H1 (cell line): ENCODE measurements around the gene RGS6. TPM values are rescaled to one million over a fixed set of nuclear protein-coding genes. Genes with fewer than 3 reads are reported as not detected.

Experiments
- GABPA ChIP-seq: IDR thresholded peaks from 2 replicates; pipeline ENCODE4 v1.6.1; 2011; ENCODE audit warnings: mild to moderate bottlenecking, low read length, moderate library complexity, borderline replicate concordance; ENCODE audit not compliant: insufficient read depth
- POU5F1 ChIP-seq: IDR thresholded peaks from 2 replicates; pipeline ENCODE4 v1.6.1; 2011; ENCODE audit warnings: low read depth, mild to moderate bottlenecking, low read length, moderate library complexity
- polyA plus RNA-seq, 7 experiments: library from polyadenylated mRNA; depleted of rRNA in 3 of 7; stranded (reverse) in 5 of 7; unstranded in 2 of 7; fragments of >200 nt in 5 of 7; fragments of 200-250 nt in 2 of 7; gene quantifications; 1 replicate in 5 of 7; 2 replicates in 1 of 7; 4 replicates in 1 of 7; pipeline versions ENCODE4 v1.2.1 to v1.2.3, GENCODE V29; 2011 to 2013; ENCODE audit warnings: missing spikeins in 2 of 7, mixed read lengths in 2 of 7
- total RNA-seq: library from RNA; stranded (reverse); fragmentation: NEBNext Ultra II Directional; extraction: Animal tissue kit (Norgen Biotek cat#: 25700); gene quantifications from 2 replicates; pipeline ENCODE4 v1.2.1, GENCODE V29; 2021

Gene RGS6
- total and polyA plus RNA-seq, 2 of the 8 experiments (the other 6 are each of a cell fraction or from before 2014, with no cell fraction given) = 0.26 to 1.1 TPM

- TF ChIP-seq POU5F1 (no peak), GABPA (no peak)
- TF ChIP-seq, all 59 proteins: peak for 0
Observed at GRCh38 chr14:72311516-72311915, 379.3 kb downstream of the RGS6 start (continued).
